PFSK-1 (cell line): ENCODE results near the gene MSANTD1.

Experiments used
- POLR2AphosphoS5 ChIP-seq: IDR thresholded peaks from 2 replicates; pipeline ENCODE4 v1.6.1; 2012; ENCODE audit warnings: low read depth, mild to moderate bottlenecking, control low read depth, low read length, moderate library complexity
- REST ChIP-seq, 2 experiments: IDR thresholded peaks; 2 replicates each; pipeline versions ENCODE4 v1.6.1 to v1.8.0; 2011 to 2012; ENCODE audit warnings: low read depth in 2 of 2, low read length in 2 of 2, control low read depth in 1 of 2, inconsistent platforms in 1 of 2, mild to moderate bottlenecking in 1 of 2, moderate library complexity in 1 of 2; ENCODE audit not compliant: insufficient read depth in 1 of 2
- SIN3A ChIP-seq: IDR thresholded peaks from 2 replicates; pipeline ENCODE4 v1.6.1; 2012; ENCODE audit warnings: mild to moderate bottlenecking, low read length, moderate library complexity, borderline replicate concordance; ENCODE audit not compliant: insufficient read depth
- TAF1 ChIP-seq: IDR thresholded peaks from 2 replicates; pipeline ENCODE4 v1.6.1; 2012; ENCODE audit warnings: low read length, control low read depth, borderline replicate concordance; ENCODE audit not compliant: insufficient read depth

GRCh38 chr4:3241898-3242524 lies 6.9 kb upstream of the MSANTD1 start:
- TF ChIP-seq POLR2AphosphoS5: no peak
- TF ChIP-seq TAF1: no peak
- TF ChIP-seq REST (IDR thresholded peaks at IDR 0.05; ENCODE audit: insufficient read depth in 1 of 2, low read depth in 2 of 2, low read length in 2 of 2): no peak
- TF ChIP-seq SIN3A: no peak
